ENCODE measurements around the gene IQGAP3.
"Not testable (repeated sequence)": the region's sequence is repeated elsewhere in the genome, so short reads cannot be mapped to it uniquely, and the experiment has no call there.

IQGAP3 gene, protein sequence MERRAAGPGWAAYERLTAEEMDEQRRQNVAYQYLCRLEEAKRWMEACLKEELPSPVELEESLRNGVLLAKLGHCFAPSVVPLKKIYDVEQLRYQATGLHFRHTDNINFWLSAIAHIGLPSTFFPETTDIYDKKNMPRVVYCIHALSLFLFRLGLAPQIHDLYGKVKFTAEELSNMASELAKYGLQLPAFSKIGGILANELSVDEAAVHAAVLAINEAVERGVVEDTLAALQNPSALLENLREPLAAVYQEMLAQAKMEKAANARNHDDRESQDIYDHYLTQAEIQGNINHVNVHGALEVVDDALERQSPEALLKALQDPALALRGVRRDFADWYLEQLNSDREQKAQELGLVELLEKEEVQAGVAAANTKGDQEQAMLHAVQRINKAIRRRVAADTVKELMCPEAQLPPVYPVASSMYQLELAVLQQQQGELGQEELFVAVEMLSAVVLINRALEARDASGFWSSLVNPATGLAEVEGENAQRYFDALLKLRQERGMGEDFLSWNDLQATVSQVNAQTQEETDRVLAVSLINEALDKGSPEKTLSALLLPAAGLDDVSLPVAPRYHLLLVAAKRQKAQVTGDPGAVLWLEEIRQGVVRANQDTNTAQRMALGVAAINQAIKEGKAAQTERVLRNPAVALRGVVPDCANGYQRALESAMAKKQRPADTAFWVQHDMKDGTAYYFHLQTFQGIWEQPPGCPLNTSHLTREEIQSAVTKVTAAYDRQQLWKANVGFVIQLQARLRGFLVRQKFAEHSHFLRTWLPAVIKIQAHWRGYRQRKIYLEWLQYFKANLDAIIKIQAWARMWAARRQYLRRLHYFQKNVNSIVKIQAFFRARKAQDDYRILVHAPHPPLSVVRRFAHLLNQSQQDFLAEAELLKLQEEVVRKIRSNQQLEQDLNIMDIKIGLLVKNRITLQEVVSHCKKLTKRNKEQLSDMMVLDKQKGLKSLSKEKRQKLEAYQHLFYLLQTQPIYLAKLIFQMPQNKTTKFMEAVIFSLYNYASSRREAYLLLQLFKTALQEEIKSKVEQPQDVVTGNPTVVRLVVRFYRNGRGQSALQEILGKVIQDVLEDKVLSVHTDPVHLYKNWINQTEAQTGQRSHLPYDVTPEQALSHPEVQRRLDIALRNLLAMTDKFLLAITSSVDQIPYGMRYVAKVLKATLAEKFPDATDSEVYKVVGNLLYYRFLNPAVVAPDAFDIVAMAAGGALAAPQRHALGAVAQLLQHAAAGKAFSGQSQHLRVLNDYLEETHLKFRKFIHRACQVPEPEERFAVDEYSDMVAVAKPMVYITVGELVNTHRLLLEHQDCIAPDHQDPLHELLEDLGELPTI (N-terminal part only)

GRCh38 chr1:156571919-156572662, at the start of gene IQGAP3:
Gene IQGAP3 (minus strand): TSS chr1:156572565. CDS start chr1:156572529, 36 bp downstream.
- peak; percentile 40 for DNase-seq (ENCODE audit: low read depth)

DNA sequence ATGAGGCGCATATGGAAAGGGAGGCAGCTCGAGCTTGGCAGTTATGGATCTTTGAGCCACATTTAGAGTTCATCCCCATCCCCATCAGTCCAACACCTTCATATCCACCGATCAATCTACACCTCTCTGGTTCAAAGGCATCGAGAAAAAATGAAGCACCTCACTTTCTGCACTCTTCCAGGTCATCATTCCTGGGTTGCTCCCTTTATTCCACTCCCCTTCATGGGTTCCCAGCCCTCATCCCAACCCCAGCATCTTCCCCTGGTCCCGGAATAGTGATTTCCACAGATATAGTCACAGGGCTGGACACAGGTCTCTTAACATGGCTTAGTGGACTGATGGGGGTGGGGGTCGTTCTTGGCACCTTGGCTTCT, 47.2 kb upstream of the IQGAP3 start:
- no peak for DNase-seq (ENCODE audit: low read depth)

- DNase-seq (ENCODE audit: low read depth), result no peak
Measured at GRCh38 chr1:156618853-156619581, 46.7 kb upstream of the IQGAP3 start, which contains the start of gene HAPLN2. Gene HAPLN2 (plus strand): TSS chr1:156619415. CDS start chr1:156623491, 4,076 bp downstream.

- DNase-seq (ENCODE audit: low read depth), result no peak
Measured at GRCh38 chr1:156616463-156616862, 44.1 kb upstream of the IQGAP3 start.

- no peak for DNase-seq (ENCODE audit: low read depth)
Measured at GRCh38 chr1:156615946-156616345, 43.6 kb upstream of the IQGAP3 start.

DNA sequence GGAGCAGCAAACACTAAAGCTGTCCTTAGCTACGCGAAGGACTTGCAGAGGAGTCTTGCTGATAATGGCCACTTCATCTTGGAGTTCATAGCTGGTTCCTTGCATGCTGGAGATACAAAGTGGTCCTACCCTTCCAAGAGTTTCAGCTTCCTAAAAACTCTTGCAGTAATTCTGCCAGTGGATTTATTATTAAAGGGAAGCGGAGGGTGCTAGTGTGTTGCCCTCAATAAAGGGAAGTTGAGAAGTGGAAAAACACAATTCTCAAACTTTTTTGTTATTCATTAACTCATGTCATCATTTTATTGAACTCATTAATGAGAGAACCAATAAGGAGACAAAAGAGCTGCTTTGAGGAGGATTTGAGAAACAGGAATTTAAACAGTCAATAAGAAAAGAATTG, 40.3 kb upstream of the IQGAP3 start:
- no peak for DNase-seq (ENCODE audit: low read depth)

DNA sequence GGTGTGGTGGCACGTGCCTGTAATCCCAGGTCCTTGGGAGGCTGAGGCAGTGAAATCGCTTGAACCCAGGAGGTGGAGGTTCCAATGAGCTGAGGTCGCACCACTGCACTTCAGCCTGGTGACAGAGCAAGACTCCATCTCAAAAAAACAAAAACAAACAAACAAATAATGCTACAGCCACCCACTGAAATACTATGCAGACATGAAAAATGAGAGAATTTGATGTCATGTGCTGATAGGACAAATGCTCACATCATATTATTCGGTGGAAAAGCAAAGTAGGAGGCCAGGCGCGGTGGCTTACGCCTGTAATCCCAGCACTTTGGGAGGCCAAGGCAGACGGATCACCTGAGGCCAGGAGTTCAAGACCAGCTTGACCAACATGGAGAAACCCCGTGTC, 37.7 kb upstream of the IQGAP3 start:
- DNase-seq (ENCODE audit: low read depth), result not testable (repeated sequence)

DNA sequence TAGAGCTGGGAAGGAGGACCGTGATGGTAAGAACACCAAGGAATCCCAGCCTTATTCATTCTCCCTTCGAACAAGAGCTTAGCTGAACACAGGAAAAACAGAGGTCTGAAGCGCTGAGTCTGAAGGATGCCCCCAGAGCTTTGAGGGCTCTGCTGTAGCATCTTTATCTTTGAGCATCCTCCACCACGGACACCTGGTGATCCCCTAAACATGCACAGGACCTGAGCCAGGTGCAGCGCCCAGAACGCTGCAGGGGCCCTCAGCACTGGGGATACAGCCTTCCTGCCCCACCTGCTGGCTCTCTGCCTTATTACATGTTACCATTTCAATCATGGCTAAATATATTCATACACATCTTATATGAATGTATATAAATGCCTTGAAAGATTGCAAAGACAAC, 36.6 kb upstream of the IQGAP3 start:
- DNase-seq (ENCODE audit: low read depth), result no peak

DNA sequence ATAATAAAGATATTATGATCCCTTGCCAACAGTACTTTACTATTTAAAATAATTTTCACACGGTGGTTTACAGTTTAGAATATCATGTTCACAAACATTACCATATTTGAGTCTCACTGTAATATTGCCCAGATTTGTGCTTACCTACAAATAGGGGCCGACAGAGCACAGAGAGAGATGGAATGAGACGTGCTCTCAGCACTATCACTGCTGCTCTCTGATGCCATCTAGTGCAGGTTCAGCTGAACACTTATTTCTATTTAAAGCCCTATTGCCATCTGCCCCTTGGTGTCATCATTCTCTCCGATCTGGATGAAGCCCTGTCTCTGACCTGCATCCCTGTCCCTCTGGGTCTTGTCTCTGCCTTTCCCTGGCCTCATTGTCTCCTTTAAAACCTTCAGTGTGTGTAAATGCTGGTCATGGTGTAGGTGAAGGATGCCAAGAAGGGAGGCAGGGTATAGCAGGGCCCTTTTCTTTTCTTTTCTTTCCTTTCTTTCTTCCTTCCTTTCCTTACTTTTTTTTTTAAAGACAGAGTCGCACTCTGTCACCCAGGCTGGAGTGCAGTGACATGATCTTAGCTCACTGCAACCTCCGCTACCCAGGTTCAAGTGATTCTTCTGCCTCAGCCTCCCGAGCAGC, 35.8 kb upstream of the IQGAP3 start:
- DNase-seq (ENCODE audit: low read depth), result peak; percentile 39

- DNase-seq (ENCODE audit: low read depth), result not testable (repeated sequence)
Measured at GRCh38 chr1:156607344-156607743, 35.0 kb upstream of the IQGAP3 start.

DNA sequence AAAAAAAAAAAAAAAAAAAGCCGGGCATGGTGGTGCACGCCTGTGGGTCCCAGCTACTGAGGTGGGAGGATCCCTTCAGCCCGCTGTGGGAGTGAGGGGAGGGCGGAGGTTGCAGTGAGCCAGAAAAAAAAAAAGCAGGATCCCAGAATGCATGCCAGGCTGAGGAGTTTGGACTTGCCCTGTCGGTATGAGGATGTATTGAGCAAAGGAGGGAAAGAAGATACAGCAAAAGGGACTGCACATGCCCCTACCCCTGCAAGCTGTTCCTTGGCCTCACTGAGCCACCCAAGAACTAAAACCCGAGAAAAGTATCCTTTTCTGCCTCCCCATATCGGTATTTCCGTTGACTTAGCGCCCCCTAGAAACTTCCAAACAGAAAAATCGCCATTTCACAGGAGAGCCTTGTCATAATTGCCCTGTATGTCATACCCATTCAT, 30.2 kb upstream of the IQGAP3 start:
- DNase-seq (ENCODE audit: low read depth), result no peak

DNA sequence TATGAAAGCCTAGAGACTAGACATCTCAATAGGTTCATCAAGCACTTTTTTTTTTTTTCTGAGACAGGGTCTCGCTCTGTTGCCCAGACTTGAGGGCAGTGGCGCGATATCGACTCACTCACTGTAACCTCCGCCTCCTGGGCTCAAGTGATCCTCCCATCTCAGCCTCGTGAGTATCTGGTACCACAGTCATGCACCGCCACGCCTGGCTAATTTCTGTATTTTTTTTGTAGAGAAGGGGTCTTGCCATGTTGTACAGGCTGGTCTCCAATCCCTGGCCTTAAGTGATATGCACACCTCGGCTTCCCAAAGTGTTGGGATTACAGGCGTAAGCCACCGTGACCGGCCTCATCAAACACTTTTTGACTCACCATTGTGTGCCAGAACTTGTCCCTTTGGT, 29.5 kb upstream of the IQGAP3 start:
- no peak for DNase-seq (ENCODE audit: low read depth)

- peak; percentile 78 for DNase-seq (ENCODE audit: low read depth)
Measured at GRCh38 chr1:156601122-156601830, 28.9 kb upstream of the IQGAP3 start, which contains the start of gene GPATCH4. Gene GPATCH4 (minus strand): TSS chr1:156601479.

GRCh38 chr1:156600733-156601121, 28.4 kb upstream of the IQGAP3 start:
- DNase-seq (ENCODE audit: low read depth), result no peak

GRCh38 chr1:156599811-156600210, 27.4 kb upstream of the IQGAP3 start:
- no peak for DNase-seq (ENCODE audit: low read depth)

DNA sequence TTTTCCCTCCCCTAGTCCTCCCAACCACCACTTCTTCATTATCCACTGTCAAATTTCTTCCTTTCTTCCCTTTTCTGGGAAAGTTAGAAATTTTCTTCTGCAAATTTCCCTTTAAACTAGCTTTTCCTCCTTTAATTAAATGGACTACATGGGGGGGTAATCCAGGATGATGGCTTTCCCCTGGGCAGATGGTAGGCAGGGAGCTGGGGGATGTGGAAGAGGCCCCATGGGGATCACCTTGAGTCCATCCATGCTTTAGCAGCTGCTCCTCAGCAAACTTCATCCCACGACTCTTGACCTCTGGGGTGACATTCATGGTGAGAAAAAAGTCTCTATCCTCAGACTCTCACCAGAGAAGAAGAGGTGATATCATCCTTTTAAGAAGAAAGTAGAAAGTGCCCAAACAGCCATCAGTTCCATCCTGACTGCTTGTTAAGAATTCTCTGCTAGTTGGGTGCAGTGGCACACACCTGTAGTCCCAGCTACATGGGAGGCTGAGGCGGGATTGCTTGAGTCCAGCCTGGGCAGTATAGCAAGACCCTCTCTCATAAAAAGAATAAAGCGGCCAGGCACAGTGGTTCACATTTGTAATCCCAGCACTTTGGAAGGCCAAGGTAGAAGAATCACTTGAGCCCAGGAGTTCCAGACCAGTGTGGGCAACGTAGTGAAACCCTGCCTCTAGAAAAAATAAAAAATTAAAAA, 26.5 kb upstream of the IQGAP3 start:
- no peak for DNase-seq (ENCODE audit: low read depth)

DNA sequence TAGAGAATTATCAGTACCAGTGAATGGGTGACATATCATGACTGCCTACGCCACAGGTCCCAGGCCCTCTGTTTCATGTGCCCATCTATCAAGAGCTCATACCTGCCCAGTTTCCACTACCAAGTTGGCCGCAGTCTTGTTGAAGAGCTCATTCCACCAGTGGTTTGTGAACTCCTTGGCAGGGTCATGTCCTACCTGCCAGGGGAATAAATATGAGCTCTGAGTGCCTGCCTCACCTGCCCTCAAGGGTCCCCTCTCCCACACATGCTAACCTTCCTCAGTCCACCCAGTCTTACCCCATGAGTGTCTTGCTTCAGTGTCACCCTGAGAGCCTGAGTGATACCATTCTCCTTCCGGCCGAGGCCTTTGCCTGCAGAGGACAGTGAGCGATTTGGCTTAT, 25.8 kb upstream of the IQGAP3 start:
- no peak for DNase-seq (ENCODE audit: low read depth)

GRCh38 chr1:156596426-156596825, 24.1 kb upstream of the IQGAP3 start:
- DNase-seq (ENCODE audit: low read depth), result no peak

DNA sequence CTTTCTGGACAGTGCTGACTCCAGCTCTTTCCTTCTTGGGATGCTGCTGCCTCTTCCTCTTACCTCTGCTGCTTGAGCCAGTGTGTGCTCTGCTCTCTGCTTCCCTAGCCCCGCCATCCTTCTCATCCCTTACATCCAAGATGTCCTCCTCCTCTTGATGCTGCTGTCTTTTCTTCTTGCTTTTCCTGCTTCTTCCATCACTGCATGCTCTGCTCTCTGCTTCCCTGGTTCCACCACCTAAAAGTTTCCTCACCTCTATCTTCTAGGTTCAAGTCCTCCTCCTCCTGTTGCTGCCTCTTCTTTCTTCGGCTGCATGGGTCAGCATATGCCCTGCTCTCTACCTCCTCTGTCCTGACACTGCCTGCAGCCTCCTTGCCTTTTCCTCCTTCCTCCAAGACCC, 22.7 kb upstream of the IQGAP3 start:
- no peak for DNase-seq (ENCODE audit: low read depth)

Measured in HS-5 (cell line).